ENCODE results near the gene ADAM17. TPM values are rescaled to one million over a fixed set of nuclear protein-coding genes. Genes with fewer than 3 reads are reported as not detected.

ADAM17 gene
- total and polyA plus RNA-seq, 2 of the 8 experiments (the other 6 are each of a cell fraction or from before 2014, with no cell fraction given), result 6.5 to 23.5 TPM

- TF ChIP-seq E2F6 (IDR thresholded peaks at IDR 0.05), result no peak
- TF ChIP-seq SAP30 (IDR thresholded peaks at IDR 0.05; ENCODE audit: insufficient read depth, insufficient replicate concordance, low read length), result no peak
- no peak for TF ChIP-seq TAF7 (optimal IDR thresholded peaks at IDR 0.05; ENCODE audit: borderline replicate concordance, low read depth, low read length)
- no peak for TF ChIP-seq PHF8 (conservative IDR thresholded peaks at IDR 0.05; ENCODE audit: low read depth, low read length)
- TF ChIP-seq FOSL1 (IDR thresholded peaks at IDR 0.05; ENCODE audit: insufficient read depth, low read depth, low read length), result no peak
- no peak for TF ChIP-seq MAX (IDR thresholded peaks at IDR 0.05)
- TF ChIP-seq HDAC6 (IDR thresholded peaks at IDR 0.05; ENCODE audit: low read depth, low read length), result no peak
Measured at GRCh38 chr2:9477914-9478313, 77.7 kb downstream of the ADAM17 start (continued).

Measured in H1 (cell line).